Ascending aorta (tissue), 2 donors: ENCODE measurements around the gene HAL. TPM values are rescaled to one million over a fixed set of nuclear protein-coding genes. Genes with fewer than 3 reads are reported as not detected.
"Not testable (repeated sequence)": the region's sequence is repeated elsewhere in the genome, so short reads cannot be mapped to it uniquely, and the experiment has no call there.

ENCODE experiments used
- DNase-seq, 2 donors: peaks; one replicate each; pipeline ENCODE4 v3.0.0-alpha.2; 2019; ENCODE audit warnings: low spot score in 2 of 2
- H3K27ac ChIP-seq, 2 donors: fragments of 200-600 bp; sonication (generic); one replicate each; pipeline ENCODE4 v1.5.1; 2016 to 2017; ENCODE audit warnings: mild to moderate bottlenecking in 1 of 2
- H3K27me3 ChIP-seq: fragments of 200-600 bp; sonication (generic); one replicate; pipeline ENCODE4 v1.5.1; 2017
- H3K36me3 ChIP-seq, 2 donors: fragments of 200-600 bp; sonication (generic); one replicate each; pipeline ENCODE4 v1.5.1; 2016
- H3K4me1 ChIP-seq, 2 donors: fragments of 200-600 bp; sonication (generic); one replicate each; pipeline ENCODE4 v1.5.1; 2016 to 2017; ENCODE audit warnings: mild to moderate bottlenecking in 1 of 2
- H3K4me3 ChIP-seq, 2 donors: fragments of 200-600 bp; sonication (generic); one replicate each; pipeline ENCODE4 v1.5.1; 2016 to 2017; ENCODE audit warnings: mild to moderate bottlenecking in 1 of 2
- H3K9me3 ChIP-seq, 2 donors: fragments of 200-600 bp; sonication (generic); one replicate each; pipeline ENCODE4 v1.5.1; 2016
- CTCF ChIP-seq, 3 experiments: fragments of 200-600 bp in 2 of 3; fragments of 450-650 bp in 1 of 3; sonication (generic) in 2 of 3; IDR thresholded peaks; one replicate each; pipeline ENCODE4 v1.5.1; 2016 to 2019; ENCODE audit warnings: antibody characterized with exemption in 3 of 3, mild to moderate bottlenecking in 1 of 3, moderate library complexity in 1 of 3
- intact Hi-C: fragments of 100-400 bp; cut with DNase I; formaldehyde crosslinking; loops from one replicate; pipeline ENCODE4 v1.15.1; 2023
- total RNA-seq: library from RNA; depleted of rRNA; stranded (reverse); fragments of >200 nt; gene quantifications from one replicate; pipeline ENCODE4 v1.1.0, GENCODE V29; 2016

The HAL gene
- total RNA-seq, 1 donor from 2014 or later = 1.5 TPM

- no peaks in the 10 kb centered on the region for H3K9me3 ChIP-seq
- no peak overlapping the region for H3K27ac ChIP-seq
- intact Hi-C loops = no loop called here
- no peak for TF ChIP-seq CTCF (IDR thresholded peaks at IDR 0.05)
- H3K27me3 ChIP-seq = no peaks in the 10 kb centered on the region
- no peaks in the 10 kb centered on the region for H3K36me3 ChIP-seq
- no peak for DNase-seq
- H3K4me1 ChIP-seq = no peaks in the 10 kb centered on the region
- H3K4me3 ChIP-seq = no peak overlapping the region
Observed at GRCh38 chr12:95974358-95974757, 21.8 kb downstream of the HAL start.

DNA sequence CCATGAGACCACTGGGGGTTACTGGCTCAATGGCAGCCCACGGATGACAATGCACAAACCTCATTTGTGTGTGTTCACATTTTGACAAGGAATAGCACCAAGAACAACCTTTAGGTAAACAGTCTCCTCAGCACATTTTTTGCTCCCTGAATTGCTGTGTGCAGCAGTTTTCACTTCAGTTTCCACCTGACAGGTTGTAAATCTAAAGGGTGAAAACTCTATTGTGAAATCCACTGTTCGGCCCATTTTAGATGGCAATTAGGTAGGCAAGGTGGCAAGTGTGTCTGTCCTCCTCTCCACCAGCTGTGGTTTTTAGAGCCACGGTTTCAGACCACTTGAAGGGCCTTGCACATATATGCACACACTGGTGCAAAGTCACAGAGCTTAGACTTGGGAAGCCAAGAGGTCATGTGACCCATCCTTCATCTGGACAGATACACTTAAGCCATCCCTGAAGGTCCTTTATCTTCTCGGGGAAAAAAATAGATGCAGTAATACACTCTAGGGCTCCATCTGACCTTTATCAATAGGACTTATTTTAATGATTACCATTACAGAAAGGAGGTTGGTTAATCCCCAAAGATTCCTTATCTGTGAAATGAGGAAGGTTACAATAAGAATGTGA lies 23.2 kb downstream of the HAL start:
- no peak overlapping the region for H3K27ac ChIP-seq
- DNase-seq = no peak
- H3K9me3 ChIP-seq = no peaks in the 10 kb centered on the region
- no peak overlapping the region for H3K4me3 ChIP-seq
- no peak for TF ChIP-seq CTCF (IDR thresholded peaks at IDR 0.05)
- no peaks in the 10 kb centered on the region for H3K36me3 ChIP-seq
- no peaks in the 10 kb centered on the region for H3K27me3 ChIP-seq
- intact Hi-C loops = no loop called here
- H3K4me1 ChIP-seq = no peaks in the 10 kb centered on the region

GRCh38 chr12:95970905-95971304 lies 25.2 kb downstream of the HAL start:
- Histone ChIP-seq H3K27me3 (no peaks in the 10 kb centered on the region), H3K9me3 (no peaks in the 10 kb centered on the region), H3K4me1 (no peaks in the 10 kb centered on the region), H3K4me3 (no peak overlapping the region), H3K27ac (no peak overlapping the region), H3K36me3 (no peaks in the 10 kb centered on the region)
- no peak for TF ChIP-seq CTCF (IDR thresholded peaks at IDR 0.05)
- intact Hi-C loops = no loop called here
- DNase-seq = no peak

GRCh38 chr12:95969116-95969515 lies 27.0 kb downstream of the HAL start:
- not testable (repeated sequence) for H3K36me3 ChIP-seq, H3K4me1 ChIP-seq

DNA sequence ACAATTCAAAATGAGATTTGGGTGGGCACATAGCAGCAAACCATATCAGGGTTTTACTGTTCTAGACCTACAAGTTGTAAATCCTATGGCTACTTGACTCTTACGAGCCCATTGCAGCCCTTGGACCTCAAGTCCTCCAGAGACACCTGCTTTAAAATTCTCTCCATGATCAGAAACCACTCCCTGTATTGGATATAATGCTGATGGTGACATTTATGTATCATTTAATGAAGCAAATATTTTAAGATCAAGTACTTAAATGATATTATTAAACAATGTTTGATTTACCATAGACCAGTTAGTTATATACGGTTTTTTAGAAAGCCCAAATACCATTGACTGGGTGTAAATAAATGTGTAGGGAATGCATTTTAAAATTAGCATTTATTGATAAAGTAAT lies 28.8 kb downstream of the HAL start:
- Histone ChIP-seq H3K27ac (no peak overlapping the region), H3K4me1 (no peaks in the 10 kb centered on the region), H3K4me3 (no peak overlapping the region), H3K36me3 (no peaks in the 10 kb centered on the region), H3K9me3 (no peaks in the 10 kb centered on the region), H3K27me3 (no peaks in the 10 kb centered on the region)
- DNase-seq = no peak
- intact Hi-C loops = no loop called here
- TF ChIP-seq CTCF (IDR thresholded peaks at IDR 0.05) = no peak

More at GRCh38 chr12:95969116-95969515, 27.0 kb downstream of the HAL start:
- H3K4me3 ChIP-seq, intact Hi-C loops, DNase-seq, H3K27me3 ChIP-seq, H3K27ac ChIP-seq, H3K9me3 ChIP-seq: not testable (repeated sequence)

GRCh38 chr12:95966287-95966870 lies 29.8 kb downstream of the HAL start:
- H3K4me3 ChIP-seq = no peak overlapping the region
- no peaks in the 10 kb centered on the region for H3K36me3 ChIP-seq
- TF ChIP-seq CTCF (IDR thresholded peaks at IDR 0.05) = no peak
- H3K9me3 ChIP-seq = no peaks in the 10 kb centered on the region
- intact Hi-C loops = no loop called here
- no peak overlapping the region for H3K27ac ChIP-seq
- no peak for DNase-seq
- no peaks in the 10 kb centered on the region for H3K4me1 ChIP-seq
- no peaks in the 10 kb centered on the region for H3K27me3 ChIP-seq
